HepG2 (cell line): ENCODE measurements around the gene ARFGAP3. TPM values are rescaled to one million over a fixed set of nuclear protein-coding genes. Genes with fewer than 3 reads are reported as not detected.
A peak's percentile ranks its signal among the peaks of the same experiment; 100 is the strongest.

Source experiments
- ARID5B ChIP-seq: IDR thresholded peaks from 2 replicates; pipeline ENCODE4 v1.4.0; 2020; ENCODE audit warnings: mild to moderate bottlenecking, missing genetic modification reagents
- CEBPG ChIP-seq: IDR thresholded peaks from 2 replicates; pipeline ENCODE4 v1.6.1; 2016
- FOXA1 ChIP-seq, 2 experiments: fragments of 450-650 bp in 1 of 2; sonication (generic) in 1 of 2; formaldehyde crosslinking in 1 of 2; IDR thresholded peaks; 2 replicates each; pipeline versions ENCODE4 v1.4.0 to v1.6.1; 2016 to 2020; ENCODE audit warnings: missing genetic modification reagents in 1 of 2
- FOXA3 ChIP-seq: IDR thresholded peaks from 2 replicates; pipeline ENCODE4 v1.6.1; 2016; ENCODE audit warnings: missing genetic modification reagents, missing compliant biosample characterization
- FOXJ3 ChIP-seq: sonication (generic); formaldehyde crosslinking; IDR thresholded peaks from 2 replicates; pipeline ENCODE4 v1.4.0; 2020; ENCODE audit warnings: missing genetic modification reagents, mild to moderate bottlenecking, borderline replicate concordance
- FOXP1 ChIP-seq, 2 experiments: fragments of 450-650 bp in 1 of 2; IDR thresholded peaks; 2 replicates each; pipeline ENCODE4 v1.6.1; 2017 to 2018; ENCODE audit warnings: antibody characterized with exemption in 1 of 2
- KDM5A ChIP-seq: fragments of 200-600 bp; sonication (generic); IDR thresholded peaks from 2 replicates; pipeline ENCODE4 v1.7.0; 2018; ENCODE audit warnings: antibody characterized with exemption, mild to moderate bottlenecking, low read length, borderline replicate concordance
- KDM6A ChIP-seq: IDR thresholded peaks from 2 replicates; pipeline ENCODE4 v1.6.1; 2016; ENCODE audit warnings: low read depth
- NR2F6 ChIP-seq, 2 experiments: IDR thresholded peaks; 2 replicates each; pipeline ENCODE4 v1.6.1; 2016; ENCODE audit warnings: antibody characterized with exemption in 1 of 2, mild to moderate bottlenecking in 1 of 2
- RARA ChIP-seq: IDR thresholded peaks from 2 replicates; pipeline ENCODE4 v1.6.1; 2016; ENCODE audit warnings: missing genetic modification reagents, missing compliant biosample characterization
- TBX2 ChIP-seq: sonication (generic); formaldehyde crosslinking; IDR thresholded peaks from 2 replicates; pipeline ENCODE4 v1.5.0; 2020; ENCODE audit warnings: missing genetic modification reagents, mild to moderate bottlenecking, borderline replicate concordance
- ZNF609 ChIP-seq: sonication (generic); formaldehyde crosslinking; IDR thresholded peaks from 2 replicates; pipeline ENCODE4 v1.4.0; 2020; ENCODE audit warnings: mild to moderate bottlenecking, missing genetic modification reagents, borderline replicate concordance
- polyA plus RNA-seq, 8 experiments: library from polyadenylated mRNA; depleted of rRNA in 3 of 8; stranded (reverse) in 7 of 8; unstranded in 1 of 8; fragments of >200 nt; fragmentation: Illumina TruSeq in 4 of 8; extraction: Trizol in 4 of 8; gene quantifications; 2 replicates each; pipeline versions ENCODE4 v1.2.1 to v1.2.3, GENCODE V29; 2011 to 2016; ENCODE audit warnings: low read depth in 4 of 8, missing spikeins in 1 of 8, mixed read lengths in 1 of 8; ENCODE audit not compliant: insufficient read depth in 1 of 8
- total RNA-seq, 5 experiments: library from RNA; depleted of rRNA; stranded (reverse); fragments of >200 nt; fragmentation: Illumina TruSeq; extraction: Trizol; gene quantifications; 2 replicates each; pipeline ENCODE4 v1.2.3, GENCODE V29; 2016; ENCODE audit warnings: low read depth in 1 of 5
- TF ChIP-seq, protein P1 (sequence below): sonication (generic); formaldehyde crosslinking; conservative IDR thresholded peaks from 2 replicates; pipeline ENCODE4 v1.4.0; 2020; ENCODE audit warnings: mild to moderate bottlenecking, missing genetic modification reagents, moderate library complexity

The ARFGAP3 gene
- total and polyA plus RNA-seq, 2 of the 13 experiments (the other 11 are each of a cell fraction or from before 2014, with no cell fraction given): 41.7 to 61.6 TPM

DNA sequence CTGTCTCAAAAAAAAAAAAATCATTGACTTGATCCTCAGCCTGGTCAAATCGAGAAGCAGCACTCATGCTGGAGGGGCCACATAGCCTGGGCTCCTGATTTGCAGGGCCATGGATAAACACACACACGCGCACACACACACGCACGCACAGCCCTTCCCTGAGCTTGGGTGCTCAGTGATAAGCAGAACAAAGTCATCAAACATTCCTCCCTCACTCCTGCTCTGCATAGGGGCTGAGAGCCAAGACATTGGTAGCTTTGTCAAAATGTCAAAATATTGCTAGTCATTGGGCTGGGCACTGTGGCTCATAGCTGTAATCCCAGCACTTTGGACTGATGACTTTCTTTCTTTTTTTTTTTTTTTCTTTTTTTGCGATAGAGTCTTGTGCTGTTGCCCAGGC lies 102.4 kb downstream of the ARFGAP3 start (continued):
- TF ChIP-seq ZNF609 (CRISPR knock-in tag) (peak; percentile 68; the same call in 1 of the 2 replicates), KDM5A (no peak), NR2F6 (IDR thresholded peaks at IDR 0.05) (peak; percentile 46; the same call in 1 of the 2 replicates), NR2F6 (CRISPR knock-in tag; IDR thresholded peaks at IDR 0.05) (peak; percentile 72), RARA (CRISPR knock-in tag) (peak; percentile 56), TBX2 (CRISPR knock-in tag) (peak; percentile 71; the same call in 1 of the 2 replicates), FOXP1 (IDR thresholded peaks at IDR 0.05) (no peak), FOXP1 (CRISPR knock-in tag; IDR thresholded peaks at IDR 0.05) (peak; percentile 83), FOXA1 (IDR thresholded peaks at IDR 0.05) (no peak), FOXA1 (CRISPR knock-in tag; IDR thresholded peaks at IDR 0.05) (peak; percentile 73), ARID5B (CRISPR knock-in tag) (peak; percentile 80), FOXA3 (CRISPR knock-in tag) (peak; percentile 69), CEBPG (CRISPR knock-in tag) (peak; percentile 20; the same call in 1 of the 2 replicates), FOXJ3 (no peak), KDM6A (CRISPR knock-in tag) (0 out of 2 replicates have a peak, but pooled peaks have one; percentile 17)
- TF ChIP-seq, protein P1, sequence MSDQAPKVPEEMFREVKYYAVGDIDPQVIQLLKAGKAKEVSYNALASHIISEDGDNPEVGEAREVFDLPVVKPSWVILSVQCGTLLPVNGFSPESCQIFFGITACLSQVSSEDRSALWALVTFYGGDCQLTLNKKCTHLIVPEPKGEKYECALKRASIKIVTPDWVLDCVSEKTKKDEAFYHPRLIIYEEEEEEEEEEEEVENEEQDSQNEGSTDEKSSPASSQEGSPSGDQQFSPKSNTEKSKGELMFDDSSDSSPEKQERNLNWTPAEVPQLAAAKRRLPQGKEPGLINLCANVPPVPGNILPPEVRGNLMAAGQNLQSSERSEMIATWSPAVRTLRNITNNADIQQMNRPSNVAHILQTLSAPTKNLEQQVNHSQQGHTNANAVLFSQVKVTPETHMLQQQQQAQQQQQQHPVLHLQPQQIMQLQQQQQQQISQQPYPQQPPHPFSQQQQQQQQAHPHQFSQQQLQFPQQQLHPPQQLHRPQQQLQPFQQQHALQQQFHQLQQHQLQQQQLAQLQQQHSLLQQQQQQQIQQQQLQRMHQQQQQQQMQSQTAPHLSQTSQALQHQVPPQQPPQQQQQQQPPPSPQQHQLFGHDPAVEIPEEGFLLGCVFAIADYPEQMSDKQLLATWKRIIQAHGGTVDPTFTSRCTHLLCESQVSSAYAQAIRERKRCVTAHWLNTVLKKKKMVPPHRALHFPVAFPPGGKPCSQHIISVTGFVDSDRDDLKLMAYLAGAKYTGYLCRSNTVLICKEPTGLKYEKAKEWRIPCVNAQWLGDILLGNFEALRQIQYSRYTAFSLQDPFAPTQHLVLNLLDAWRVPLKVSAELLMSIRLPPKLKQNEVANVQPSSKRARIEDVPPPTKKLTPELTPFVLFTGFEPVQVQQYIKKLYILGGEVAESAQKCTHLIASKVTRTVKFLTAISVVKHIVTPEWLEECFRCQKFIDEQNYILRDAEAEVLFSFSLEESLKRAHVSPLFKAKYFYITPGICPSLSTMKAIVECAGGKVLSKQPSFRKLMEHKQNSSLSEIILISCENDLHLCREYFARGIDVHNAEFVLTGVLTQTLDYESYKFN (CRISPR knock-in tag): peak; percentile 76
